ENCODE data around the gene GYS2. TPM values are rescaled to one million over a fixed set of nuclear protein-coding genes. Genes with fewer than 3 reads are reported as not detected.

Gene GYS2
- total RNA-seq, 1 experiment from 2014 or later: not detected

- H3F3A ChIP-seq (ENCODE audit: low read length, unreplicated experiment): no peaks in the 10 kb centered on the region
- BruUV-seq (replicated peaks): no TSS peak
- H3K79me2 ChIP-seq (ENCODE audit: low read length): no peaks in the 10 kb centered on the region
- no peak overlapping the region for H3K4me2 ChIP-seq (ENCODE audit: low read length)
- no peak for ATAC-seq
- no peak overlapping the region for H3K9ac ChIP-seq (ENCODE audit: low read length)
- H3K4me3 ChIP-seq (ENCODE audit: low read length): no peak overlapping the region
- no peaks in the 10 kb centered on the region for H3K9me3 ChIP-seq (ENCODE audit: low read length)
- no peak overlapping the region for H3K27ac ChIP-seq (ENCODE audit: low read length)
- no peak for TF ChIP-seq CTCF (conservative IDR thresholded peaks at IDR 0.05; ENCODE audit: low read depth, low read length)
- no peak for TF ChIP-seq EZH2phosphoT487 (IDR thresholded peaks at IDR 0.05; ENCODE audit: borderline replicate concordance, low read length)
- TF ChIP-seq EZH2 (IDR thresholded peaks at IDR 0.05; ENCODE audit: low read length, unreplicated experiment): no peak
- no peaks in the 10 kb centered on the region for H3K36me3 ChIP-seq (ENCODE audit: low read depth, low read length)
- CTCF ChIA-PET: no interaction called here
- no peaks in the 10 kb centered on the region for H3K4me1 ChIP-seq (ENCODE audit: insufficient read depth, low read length)
- H2AFZ ChIP-seq (ENCODE audit: low read length): no peak overlapping the region
- intact Hi-C loops (cut with micrococcal nuclease): no loop called here
- peak; percentile 2 for DNase-seq
- H3K27me3 ChIP-seq (ENCODE audit: low read length): no peaks in the 10 kb centered on the region
- H4K20me1 ChIP-seq (ENCODE audit: low read length): no peaks in the 10 kb centered on the region
- POLR2A ChIA-PET (ENCODE audit: unreplicated experiment): interaction anchor here (0.6 kb wide), 1 partner anchor 26 kb away, joined by 4 read pairs; no protein-coding TSS in a partner anchor
- no peaks in the 10 kb centered on the region for H3K9me2 ChIP-seq (replicated peaks; ENCODE audit: low read length)
Observed at GRCh38 chr12:21615431-21615830, 10.8 kb upstream of the GYS2 start.

- ChIA-PET CTCF (no interaction called here), POLR2A (ENCODE audit: unreplicated experiment) (no interaction called here)
- Histone ChIP-seq H3K4me1 (ENCODE audit: insufficient read depth, low read length) (no peaks in the 10 kb centered on the region), H2AFZ (ENCODE audit: low read length) (no peak overlapping the region), H3K9ac (ENCODE audit: low read length) (no peak overlapping the region), H3K79me2 (ENCODE audit: low read length) (no peaks in the 10 kb centered on the region), H3K9me3 (ENCODE audit: low read length) (no peaks in the 10 kb centered on the region), H4K20me1 (ENCODE audit: low read length) (no peaks in the 10 kb centered on the region), H3K4me3 (ENCODE audit: low read length) (no peak overlapping the region), H3K27ac (ENCODE audit: low read length) (no peak overlapping the region), H3F3A (ENCODE audit: low read length, unreplicated experiment) (no peaks in the 10 kb centered on the region), H3K27me3 (ENCODE audit: low read length) (no peaks in the 10 kb centered on the region), H3K4me2 (ENCODE audit: low read length) (no peak overlapping the region), H3K9me2 (replicated peaks; ENCODE audit: low read length) (no peaks in the 10 kb centered on the region), H3K36me3 (ENCODE audit: low read depth, low read length) (no peaks in the 10 kb centered on the region)
- intact Hi-C loops (cut with micrococcal nuclease): no loop called here
- ATAC-seq (no peak), DNase-seq (no peak)
- no TSS peak for BruUV-seq (replicated peaks)
- TF ChIP-seq EZH2 (IDR thresholded peaks at IDR 0.05; ENCODE audit: low read length, unreplicated experiment) (no peak), EZH2phosphoT487 (IDR thresholded peaks at IDR 0.05; ENCODE audit: borderline replicate concordance, low read length) (no peak), CTCF (conservative IDR thresholded peaks at IDR 0.05; ENCODE audit: low read depth, low read length) (no peak)
Observed at GRCh38 chr12:21614506-21614905, 9.9 kb upstream of the GYS2 start.

- Histone ChIP-seq H3K27me3 (ENCODE audit: low read length) (no peaks in the 10 kb centered on the region), H3F3A (ENCODE audit: low read length, unreplicated experiment) (no peaks in the 10 kb centered on the region), H2AFZ (ENCODE audit: low read length) (no peak overlapping the region), H3K9me2 (replicated peaks; ENCODE audit: low read length) (no peaks in the 10 kb centered on the region), H3K4me3 (ENCODE audit: low read length) (no peak overlapping the region), H3K36me3 (ENCODE audit: low read depth, low read length) (no peaks in the 10 kb centered on the region), H3K4me2 (ENCODE audit: low read length) (no peak overlapping the region), H4K20me1 (ENCODE audit: low read length) (no peaks in the 10 kb centered on the region), H3K9ac (ENCODE audit: low read length) (no peak overlapping the region), H3K27ac (ENCODE audit: low read length) (no peak overlapping the region), H3K4me1 (ENCODE audit: insufficient read depth, low read length) (no peaks in the 10 kb centered on the region), H3K79me2 (ENCODE audit: low read length) (no peaks in the 10 kb centered on the region), H3K9me3 (ENCODE audit: low read length) (no peaks in the 10 kb centered on the region)
- peak; percentile 45 for TF ChIP-seq CTCF (conservative IDR thresholded peaks at IDR 0.05; ENCODE audit: low read depth, low read length)
- TF ChIP-seq EZH2 (IDR thresholded peaks at IDR 0.05; ENCODE audit: low read length, unreplicated experiment): no peak
- TF ChIP-seq EZH2phosphoT487 (IDR thresholded peaks at IDR 0.05; ENCODE audit: borderline replicate concordance, low read length): no peak
- ChIA-PET CTCF (interaction anchor here (1.0 kb wide), 1 partner anchor 66 kb away, joined by 5 read pairs; no protein-coding TSS in a partner anchor), POLR2A (ENCODE audit: unreplicated experiment) (no interaction called here)
- DNase-seq: peak; percentile 19
- intact Hi-C loops (cut with micrococcal nuclease): no loop called here
- BruUV-seq (replicated peaks): no TSS peak
- no peak for ATAC-seq
Observed at GRCh38 chr12:21613931-21614330, 9.3 kb upstream of the GYS2 start.

Measured in PC-3 (cell line).